Right atrium auricular region (tissue), 2 donors: ENCODE measurements around the gene STRADA. TPM values are rescaled to one million over a fixed set of nuclear protein-coding genes. Genes with fewer than 3 reads are reported as not detected.

Source experiments
- DNase-seq: peaks from one replicate; pipeline ENCODE4 v3.0.0-alpha.2; 2019; ENCODE audit warnings: low spot score
- H3K27ac ChIP-seq, 2 donors: fragments of 200-600 bp; sonication (generic); 1 replicate in 1 of 2; 2 replicates in 1 of 2; pipeline ENCODE4 v1.5.1; 2016 to 2019
- H3K27me3 ChIP-seq, 2 donors: fragments of 200-600 bp; sonication (generic); one replicate each; pipeline versions ENCODE4 v1.5.1 to v1.6.0; 2017 to 2019
- H3K36me3 ChIP-seq: fragments of 200-600 bp; sonication (generic); one replicate; pipeline ENCODE4 v1.5.1; 2016
- H3K4me1 ChIP-seq, 2 donors: fragments of 200-600 bp; sonication (generic); one replicate each; pipeline versions ENCODE4 v1.5.1 to v1.6.0; 2017 to 2019
- H3K4me3 ChIP-seq, 2 donors: fragments of 200-600 bp; sonication (generic); 1 replicate in 1 of 2; 2 replicates in 1 of 2; pipeline ENCODE4 v1.5.1; 2017 to 2019; ENCODE audit warnings: mild to moderate bottlenecking in 1 of 2, moderate library complexity in 1 of 2
- H3K9me3 ChIP-seq, 2 donors: fragments of 200-600 bp; sonication (generic); one replicate each; pipeline ENCODE4 v1.5.1; 2019
- CTCF ChIP-seq, 2 donors: fragments of 200-600 bp; sonication (generic); IDR thresholded peaks; one replicate each; pipeline ENCODE4 v1.5.1; 2019; ENCODE audit warnings: antibody characterized with exemption in 2 of 2
- total RNA-seq, 2 donors: library from RNA; depleted of rRNA; stranded (reverse); fragments of >200 nt; gene quantifications; one replicate each; pipeline ENCODE4 v1.1.0, GENCODE V29; 2016

Gene STRADA
- total RNA-seq, 2 donors from 2014 or later = 13.1 to 14.4 TPM

- H3K9me3 ChIP-seq = no peaks in the 10 kb centered on the region
- H3K36me3 ChIP-seq = peaks cover 35% of the 10 kb centered on the region
- no peak overlapping the region for H3K4me3 ChIP-seq
- no peak for DNase-seq
- H3K27me3 ChIP-seq = no peaks in the 10 kb centered on the region
- H3K27ac ChIP-seq = no peak overlapping the region
- TF ChIP-seq CTCF (IDR thresholded peaks at IDR 0.05) = no peak
- H3K4me1 ChIP-seq = peaks cover 0 to 24% of the 10 kb centered on the region in 2 donors
Observed at GRCh38 chr17:63703556-63704258, 37.9 kb downstream of the STRADA start.

- Histone ChIP-seq H3K36me3 (peaks cover 35% of the 10 kb centered on the region), H3K4me3 (no peak overlapping the region), H3K4me1 (peaks cover 0 to 30% of the 10 kb centered on the region in 2 donors)
Observed at GRCh38 chr17:63703029-63703428, 38.6 kb downstream of the STRADA start.

GRCh38 chr17:63702721-63703015 is 38.9 kb downstream of the STRADA start:
- DNase-seq = no peak
- Histone ChIP-seq H3K9me3 (no peaks in the 10 kb centered on the region), H3K4me3 (no peak overlapping the region), H3K27me3 (no peaks in the 10 kb centered on the region), H3K27ac (no peak overlapping the region), H3K36me3 (peaks cover 35% of the 10 kb centered on the region), H3K4me1 (peaks cover 0 to 33% of the 10 kb centered on the region in 2 donors)
- TF ChIP-seq CTCF (IDR thresholded peaks at IDR 0.05) = no peak

More at GRCh38 chr17:63703029-63703428, 38.6 kb downstream of the STRADA start:
- no peak overlapping the region for H3K27ac ChIP-seq
- no peaks in the 10 kb centered on the region for H3K9me3 ChIP-seq
- no peak for TF ChIP-seq CTCF (IDR thresholded peaks at IDR 0.05)
- no peaks in the 10 kb centered on the region for H3K27me3 ChIP-seq
- no peak for DNase-seq

- DNase-seq = no peak
- Histone ChIP-seq H3K4me3 (no peak overlapping the region), H3K27ac (no peak overlapping the region), H3K9me3 (no peaks in the 10 kb centered on the region), H3K36me3 (peaks cover 31% of the 10 kb centered on the region), H3K4me1 (peaks cover 0 to 39% of the 10 kb centered on the region in 2 donors), H3K27me3 (no peaks in the 10 kb centered on the region)
- no peak for TF ChIP-seq CTCF (IDR thresholded peaks at IDR 0.05)
Observed at GRCh38 chr17:63701868-63702720, 39.5 kb downstream of the STRADA start.

GRCh38 chr17:63701456-63701820 is 40.2 kb downstream of the STRADA start:
- H3K9me3 ChIP-seq = no peaks in the 10 kb centered on the region
- peak overlapping the region; percentile 73 to 77 for H3K27ac ChIP-seq
- TF ChIP-seq CTCF (IDR thresholded peaks at IDR 0.05) = no peak
- H3K4me3 ChIP-seq = peak overlapping the region in 1 of 2 donors; percentile 72
- peaks cover 0 to 39% of the 10 kb centered on the region in 2 donors for H3K4me1 ChIP-seq
- H3K36me3 ChIP-seq = peaks cover 27% of the 10 kb centered on the region
- no peaks in the 10 kb centered on the region for H3K27me3 ChIP-seq
- DNase-seq = no peak
